IMR-90 (cell line): ENCODE measurements around the gene CENPM. TPM values are rescaled to one million over a fixed set of nuclear protein-coding genes. Genes with fewer than 3 reads are reported as not detected.

Source experiments
- ATAC-seq: fragments of 200-7000 bp; cut with Tn5 transposase; 2 replicates; pipeline ENCODE4 v1.9.1; 2020; ENCODE audit warnings: low read depth, mild to moderate bottlenecking, moderate library complexity
- BruUV-seq: library from RNA; stranded (reverse); fragments of 400-500 nt; replicated peaks from 2 replicates; lab custom pipeline; 2021; lab: Mats Ljungman, UMichigan
- CTCF ChIA-PET: fragments of 300-600 bp; formaldehyde crosslinking; extraction: SDS; loops from one replicate; lab custom pipeline; 2021; ENCODE audit warnings: antibody characterized with exemption; lab: Yijun Ruan, JAX
- POLR2A ChIA-PET: fragments of 300-600 bp; sonication (Branson Sonifier 250); formaldehyde crosslinking; loops from one replicate; lab custom pipeline; 2022; ENCODE audit warnings: antibody characterized with exemption; ENCODE audit not compliant: unreplicated experiment; lab: Charles Lee
- DNase-seq: peaks from one replicate; pipeline ENCODE4 v3.0.0; 2013
- H2AFZ ChIP-seq: replicated peaks from 2 replicates; pipeline ENCODE3; 2013; ENCODE audit warnings: low read length, mild to moderate bottlenecking; ENCODE audit not compliant: poor library complexity
- H2AK5ac ChIP-seq: 2 replicates; pipeline ENCODE4 v1.6.1; 2013; ENCODE audit warnings: low read depth, low read length, inconsistent platforms
- H2AK9ac ChIP-seq: replicated peaks from 2 replicates; pipeline ENCODE3; 2013; ENCODE audit warnings: mild to moderate bottlenecking, low read depth, low read length, moderate library complexity; ENCODE audit not compliant: poor library complexity
- H2BK120ac ChIP-seq: 2 replicates; pipeline ENCODE4 v1.6.1; 2013; ENCODE audit warnings: low read depth, low read length, inconsistent platforms
- H2BK15ac ChIP-seq: 3 replicates; pipeline ENCODE4 v1.6.1; 2013; ENCODE audit warnings: low read depth, low read length, inconsistent platforms
- H2BK20ac ChIP-seq: 2 replicates; pipeline ENCODE4 v1.6.1; 2013; ENCODE audit warnings: low read depth, mild to moderate bottlenecking, inconsistent platforms, low read length, moderate library complexity
- H2BK5ac ChIP-seq: 2 replicates; pipeline ENCODE4 v1.6.1; 2013; ENCODE audit warnings: mild to moderate bottlenecking, low read depth, low read length, inconsistent platforms; ENCODE audit not compliant: poor library complexity, severe bottlenecking
- H3K14ac ChIP-seq: replicated peaks from 2 replicates; pipeline ENCODE4 v1.6.1; 2013; ENCODE audit warnings: low read depth, low read length, inconsistent platforms
- H3K18ac ChIP-seq: 2 replicates; pipeline ENCODE4 v1.6.1; 2013; ENCODE audit warnings: low read depth, low read length, control low read depth
- H3K23ac ChIP-seq: 2 replicates; pipeline ENCODE4 v1.6.1; 2013; ENCODE audit warnings: low read depth, low read length, inconsistent platforms
- H3K27ac ChIP-seq: 2 replicates; pipeline ENCODE4 v1.5.1; 2013; ENCODE audit warnings: mild to moderate bottlenecking, control low read depth, low read length; ENCODE audit not compliant: insufficient read depth
- H3K27me3 ChIP-seq: 2 replicates; pipeline ENCODE4 v1.6.1; 2013; ENCODE audit warnings: low read length; ENCODE audit not compliant: control insufficient read depth, insufficient read depth
- H3K36me3 ChIP-seq: 2 replicates; pipeline ENCODE4 v1.6.1; 2013; ENCODE audit warnings: low read length, mixed read lengths; ENCODE audit not compliant: control insufficient read depth, insufficient read depth
- H3K4ac ChIP-seq: 2 replicates; pipeline ENCODE4 v1.6.1; 2013; ENCODE audit warnings: low read depth, low read length, inconsistent platforms
- H3K4me1 ChIP-seq: 2 replicates; pipeline ENCODE4 v1.6.1; 2013; ENCODE audit warnings: low read length, mixed read lengths; ENCODE audit not compliant: control insufficient read depth, insufficient read depth
- H3K4me2 ChIP-seq: 2 replicates; pipeline ENCODE4 v1.6.1; 2013; ENCODE audit warnings: low read depth, mild to moderate bottlenecking, control low read depth, low read length, moderate library complexity
- H3K4me3 ChIP-seq: 2 replicates; pipeline ENCODE4 v1.5.1; 2013; ENCODE audit warnings: low read depth, mild to moderate bottlenecking, control low read depth, low read length, moderate library complexity; ENCODE audit not compliant: insufficient read depth
- H3K56ac ChIP-seq: 2 replicates; pipeline ENCODE4 v1.6.1; 2013; ENCODE audit warnings: low read length, inconsistent platforms; ENCODE audit not compliant: insufficient read depth; ENCODE audit errors: extremely low read depth
- H3K79me1 ChIP-seq, 2 experiments: 2 replicates each; pipeline ENCODE4 v1.6.1; 2013; ENCODE audit warnings: low read length in 2 of 2, inconsistent platforms in 1 of 2, low read depth in 1 of 2
- H3K9ac ChIP-seq: 2 replicates; pipeline ENCODE4 v1.6.1; 2013; ENCODE audit warnings: low read depth, low read length, control low read depth
- H3K9me1 ChIP-seq: 2 replicates; pipeline ENCODE4 v1.6.1; 2013; ENCODE audit warnings: low read length, inconsistent platforms; ENCODE audit not compliant: insufficient read depth
- H3K9me3 ChIP-seq: 2 replicates; pipeline ENCODE4 v1.6.1; 2013; ENCODE audit warnings: low read length; ENCODE audit not compliant: control insufficient read depth, insufficient read depth
- H4K20me1 ChIP-seq: 2 replicates; pipeline ENCODE4 v1.6.1; 2013; ENCODE audit warnings: low read length, inconsistent platforms; ENCODE audit not compliant: insufficient read depth
- H4K5ac ChIP-seq: 2 replicates; pipeline ENCODE4 v1.6.1; 2013; ENCODE audit warnings: mild to moderate bottlenecking, low read depth, low read length, control low read depth
- H4K8ac ChIP-seq, 2 experiments: 2 replicates each; pipeline ENCODE4 v1.6.1; 2013; ENCODE audit warnings: low read depth in 2 of 2, low read length in 2 of 2, control low read depth in 1 of 2, inconsistent platforms in 1 of 2
- H4K91ac ChIP-seq: 2 replicates; pipeline ENCODE4 v1.6.1; 2013; ENCODE audit warnings: low read depth, low read length, inconsistent platforms; ENCODE audit not compliant: insufficient read depth
- BHLHE40 ChIP-seq: fragments of 150-350 bp; IDR thresholded peaks from 2 replicates; pipeline ENCODE4 v1.6.1; 2016; ENCODE audit warnings: mild to moderate bottlenecking, low read depth, low read length
- CEBPB ChIP-seq: IDR thresholded peaks from 2 replicates; pipeline ENCODE4 v1.6.1; 2012; ENCODE audit warnings: low read depth, low read length, improper control_type of control experiment
- CHD1 ChIP-seq: IDR thresholded peaks from 2 replicates; pipeline ENCODE4 v1.6.1; 2012; ENCODE audit warnings: low read depth, low read length, improper control_type of control experiment
- FOS ChIP-seq: fragments of 150-350 bp; IDR thresholded peaks from 2 replicates; pipeline ENCODE4 v1.6.1; 2016; ENCODE audit warnings: low read depth, low read length
- MAFK ChIP-seq: IDR thresholded peaks from 2 replicates; pipeline ENCODE4 v1.6.1; 2012; ENCODE audit warnings: low read depth, low read length, improper control_type of control experiment
- MAZ ChIP-seq: IDR thresholded peaks from 2 replicates; pipeline ENCODE4 v1.6.1; 2012; ENCODE audit warnings: low read depth, mild to moderate bottlenecking, low read length, improper control_type of control experiment, moderate library complexity, borderline replicate concordance
- MXI1 ChIP-seq: IDR thresholded peaks from 2 replicates; pipeline ENCODE4 v1.6.1; 2012; ENCODE audit warnings: low read depth, mild to moderate bottlenecking, low read length, moderate library complexity, borderline replicate concordance
- NFE2L2 ChIP-seq: fragments of 150-350 bp; IDR thresholded peaks from 2 replicates; pipeline ENCODE4 v1.6.1; 2016; ENCODE audit warnings: low read depth, mild to moderate bottlenecking, low read length
- POLR2A ChIP-seq: IDR thresholded peaks from 2 replicates; pipeline ENCODE4 v1.6.1; 2012; ENCODE audit warnings: mild to moderate bottlenecking, low read depth, low read length
- RAD21 ChIP-seq: IDR thresholded peaks from 2 replicates; pipeline ENCODE4 v1.6.1; 2012; ENCODE audit warnings: low read length, improper control_type of control experiment
- RCOR1 ChIP-seq: IDR thresholded peaks from 2 replicates; pipeline ENCODE4 v1.6.1; 2012; ENCODE audit warnings: mild to moderate bottlenecking, low read length, improper control_type of control experiment; ENCODE audit not compliant: insufficient replicate concordance
- RFX5 ChIP-seq: IDR thresholded peaks from 2 replicates; pipeline ENCODE4 v1.8.0; 2012; ENCODE audit warnings: low read depth, mild to moderate bottlenecking, low read length, moderate library complexity
- SMC3 ChIP-seq: fragments of 150-350 bp; IDR thresholded peaks from 2 replicates; pipeline ENCODE4 v1.6.1; 2016; ENCODE audit warnings: low read depth, mild to moderate bottlenecking, antibody characterized with exemption, low read length, moderate library complexity
- WGBS, 2 experiments: methylation state at CpG; one replicate each; pipeline versions ENCODE4 v1.1.5 to v1.1.7; 2013; ENCODE audit warnings: missing lambda C conversion rate in 2 of 2; ENCODE audit not compliant: insufficient read length in 1 of 2; ENCODE audit errors: extremely low coverage in 2 of 2; 5-methylcytosine and 5-hydroxymethylcytosine counted together
- dilution Hi-C: fragments of 300-500 bp; cut with HindIII; formaldehyde crosslinking; loops from one replicate; pipeline ENCODE4 v1.14.3; 2018; ENCODE audit warnings: low sequenced_read_pairs; ENCODE audit not compliant: unreplicated experiment
- in situ Hi-C: fragments of 300-500 bp; cut with MboI; formaldehyde crosslinking; loops from 3 replicates; pipeline ENCODE4 v1.14.3; 2019; ENCODE audit warnings: low sequenced_read_pairs, inconsistent platforms, mixed read lengths
- intact Hi-C: fragments of 100-400 bp; cut with micrococcal nuclease; formaldehyde crosslinking; loops from 2 replicates; pipeline ENCODE4 v1.10.0; 2022
- polyA plus RNA-seq, 3 experiments: library from polyadenylated mRNA; depleted of rRNA; stranded (reverse); fragments of >200 nt; gene quantifications; 2 replicates each; pipeline ENCODE4 v1.2.3, GENCODE V29; 2012; ENCODE audit warnings: low replicate concordance in 1 of 3
- total RNA-seq: library from RNA; depleted of rRNA; stranded (reverse); fragments of >200 nt; gene quantifications from 2 replicates; pipeline ENCODE4 v1.2.3, GENCODE V29; 2012
- TF ChIP-seq, protein P1 (sequence below): fragments of 150-350 bp; IDR thresholded peaks from 2 replicates; pipeline ENCODE4 v1.6.1; 2017; ENCODE audit warnings: mild to moderate bottlenecking, antibody characterized with exemption, low read length, low read depth
- TF ChIP-seq, protein P2 (sequence below): fragments of 150-350 bp; IDR thresholded peaks from 2 replicates; pipeline ENCODE4 v1.6.1; 2016; ENCODE audit warnings: low read depth, mild to moderate bottlenecking, low read length, moderate library complexity, borderline replicate concordance
- TF ChIP-seq, protein P3 (sequence below): conservative IDR thresholded peaks from 2 replicates; pipeline ENCODE4 v1.5.1; 2012; ENCODE audit warnings: mild to moderate bottlenecking, low read depth, low read length, improper control_type of control experiment

Gene CENPM
- total and polyA plus RNA-seq, 2 of the 4 experiments (the other 2 are of a cell fraction), result 18.1 to 20.1 TPM

DNA sequence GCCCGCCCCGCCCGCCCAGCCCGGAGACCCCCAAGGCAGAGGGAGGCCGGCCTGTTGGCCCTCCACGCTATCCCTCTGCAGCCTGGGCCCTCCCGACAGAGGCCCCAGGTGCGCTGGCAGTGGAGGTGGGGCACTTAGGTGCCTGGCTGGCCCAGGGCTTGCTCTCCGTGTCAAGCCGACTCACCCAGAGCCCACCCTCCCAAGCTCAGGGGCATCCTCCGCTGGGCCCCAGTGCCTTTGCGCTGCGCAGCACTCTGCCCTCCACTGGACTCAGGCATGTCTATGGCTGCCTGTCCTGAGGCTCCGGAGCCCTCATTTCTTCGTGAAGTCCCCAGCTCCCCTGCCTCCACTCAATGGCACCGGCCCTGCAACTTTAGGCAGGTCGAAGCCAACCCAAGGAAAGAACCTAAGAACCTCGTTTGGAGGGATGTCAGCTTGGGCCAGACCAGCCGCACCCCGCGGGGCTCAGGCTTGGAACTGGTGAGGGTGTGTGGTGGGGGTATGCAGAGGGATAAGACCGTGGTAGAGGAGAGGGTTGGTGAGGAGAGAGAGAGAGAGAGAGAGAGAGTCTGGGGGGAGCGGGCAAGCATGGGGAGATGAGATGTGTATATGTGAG, 11.1 kb upstream of the CENPM start:
- H3K23ac ChIP-seq, result no peak overlapping the region
- H2BK120ac ChIP-seq, result no peak overlapping the region
- H3K4me2 ChIP-seq, result no peak overlapping the region
- no peak overlapping the region for H3K56ac ChIP-seq
- no peak overlapping the region for H2BK15ac ChIP-seq
- no peak for TF ChIP-seq CEBPB
- TF ChIP-seq, protein P1, sequence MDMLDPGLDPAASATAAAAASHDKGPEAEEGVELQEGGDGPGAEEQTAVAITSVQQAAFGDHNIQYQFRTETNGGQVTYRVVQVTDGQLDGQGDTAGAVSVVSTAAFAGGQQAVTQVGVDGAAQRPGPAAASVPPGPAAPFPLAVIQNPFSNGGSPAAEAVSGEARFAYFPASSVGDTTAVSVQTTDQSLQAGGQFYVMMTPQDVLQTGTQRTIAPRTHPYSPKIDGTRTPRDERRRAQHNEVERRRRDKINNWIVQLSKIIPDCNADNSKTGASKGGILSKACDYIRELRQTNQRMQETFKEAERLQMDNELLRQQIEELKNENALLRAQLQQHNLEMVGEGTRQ, result no peak
- TF ChIP-seq, protein P2, sequence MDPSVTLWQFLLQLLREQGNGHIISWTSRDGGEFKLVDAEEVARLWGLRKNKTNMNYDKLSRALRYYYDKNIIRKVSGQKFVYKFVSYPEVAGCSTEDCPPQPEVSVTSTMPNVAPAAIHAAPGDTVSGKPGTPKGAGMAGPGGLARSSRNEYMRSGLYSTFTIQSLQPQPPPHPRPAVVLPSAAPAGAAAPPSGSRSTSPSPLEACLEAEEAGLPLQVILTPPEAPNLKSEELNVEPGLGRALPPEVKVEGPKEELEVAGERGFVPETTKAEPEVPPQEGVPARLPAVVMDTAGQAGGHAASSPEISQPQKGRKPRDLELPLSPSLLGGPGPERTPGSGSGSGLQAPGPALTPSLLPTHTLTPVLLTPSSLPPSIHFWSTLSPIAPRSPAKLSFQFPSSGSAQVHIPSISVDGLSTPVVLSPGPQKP, result no peak
- TF ChIP-seq POLR2A, result no peak
- TF ChIP-seq, protein P3, sequence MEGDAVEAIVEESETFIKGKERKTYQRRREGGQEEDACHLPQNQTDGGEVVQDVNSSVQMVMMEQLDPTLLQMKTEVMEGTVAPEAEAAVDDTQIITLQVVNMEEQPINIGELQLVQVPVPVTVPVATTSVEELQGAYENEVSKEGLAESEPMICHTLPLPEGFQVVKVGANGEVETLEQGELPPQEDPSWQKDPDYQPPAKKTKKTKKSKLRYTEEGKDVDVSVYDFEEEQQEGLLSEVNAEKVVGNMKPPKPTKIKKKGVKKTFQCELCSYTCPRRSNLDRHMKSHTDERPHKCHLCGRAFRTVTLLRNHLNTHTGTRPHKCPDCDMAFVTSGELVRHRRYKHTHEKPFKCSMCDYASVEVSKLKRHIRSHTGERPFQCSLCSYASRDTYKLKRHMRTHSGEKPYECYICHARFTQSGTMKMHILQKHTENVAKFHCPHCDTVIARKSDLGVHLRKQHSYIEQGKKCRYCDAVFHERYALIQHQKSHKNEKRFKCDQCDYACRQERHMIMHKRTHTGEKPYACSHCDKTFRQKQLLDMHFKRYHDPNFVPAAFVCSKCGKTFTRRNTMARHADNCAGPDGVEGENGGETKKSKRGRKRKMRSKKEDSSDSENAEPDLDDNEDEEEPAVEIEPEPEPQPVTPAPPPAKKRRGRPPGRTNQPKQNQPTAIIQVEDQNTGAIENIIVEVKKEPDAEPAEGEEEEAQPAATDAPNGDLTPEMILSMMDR, result no peak
- TF ChIP-seq SMC3, result no peak
- no peak for TF ChIP-seq RAD21
- TF ChIP-seq MAZ, result no peak
- no peak for TF ChIP-seq CHD1
- TF ChIP-seq RCOR1, result no peak
- no peak for TF ChIP-seq MXI1
- TF ChIP-seq RFX5, result no peak
- no peak for TF ChIP-seq FOS
- no peak for TF ChIP-seq MAFK
- no peak for TF ChIP-seq BHLHE40
- TF ChIP-seq NFE2L2, result no peak
- H3K9me3 ChIP-seq, result no peaks in the 10 kb centered on the region
- H3K14ac ChIP-seq, result no peak overlapping the region
- H3K4ac ChIP-seq, result no peak overlapping the region
- dilution Hi-C loops, result no loop called here
- H2BK5ac ChIP-seq, result no peak overlapping the region
- CTCF ChIA-PET, result no interaction called here
- no peak overlapping the region for H3K9ac ChIP-seq
- peak overlapping the region; percentile 67 for H2AFZ ChIP-seq
- no peak overlapping the region for H2AK9ac ChIP-seq
- no peaks in the 10 kb centered on the region for H3K36me3 ChIP-seq
- H3K27ac ChIP-seq, result no peak overlapping the region
- H2BK20ac ChIP-seq, result no peak overlapping the region
- WGBS, 2 experiments, result 68% methylated on average over 5 of the region's 23 CpGs; no CpG with 5 or more reads in 1 of the 2 experiments
- intact Hi-C loops, result no loop called here
- no peak overlapping the region for H2AK5ac ChIP-seq
- no peak overlapping the region for H4K91ac ChIP-seq
- BruUV-seq, result no TSS peak
- POLR2A ChIA-PET, result no interaction called here
- H4K20me1 ChIP-seq, result no peaks in the 10 kb centered on the region
- no peaks in the 10 kb centered on the region for H3K27me3 ChIP-seq
- DNase-seq (no peak), ATAC-seq (no peak)
- no peaks in the 10 kb centered on the region for H3K4me1 ChIP-seq
- no peaks in the 10 kb centered on the region for H3K79me1 ChIP-seq
- H3K9me1 ChIP-seq, result no peaks in the 10 kb centered on the region
- H3K18ac ChIP-seq, result no peak overlapping the region
- H4K8ac ChIP-seq, result no peak overlapping the region
- in situ Hi-C loops, result no loop called here
- H4K5ac ChIP-seq, result no peak overlapping the region
- no peak overlapping the region for H3K4me3 ChIP-seq
